NCI-H146 treated with DMSO at 0.1 percent for 48 hours (cell line): ENCODE measurements around the gene MRPL2.
A peak's percentile ranks its signal among the peaks of the same experiment; 100 is the strongest.
"Not testable (repeated sequence)": the region's sequence is repeated elsewhere in the genome, so short reads cannot be mapped to it uniquely, and the experiment has no call there.

Experiments used
- DNase-seq: peaks from one replicate; lab custom pipeline; 2025; ENCODE audit not compliant: unreplicated experiment; lab: John Stamatoyannopoulos, UW

The MRPL2 gene

DNA sequence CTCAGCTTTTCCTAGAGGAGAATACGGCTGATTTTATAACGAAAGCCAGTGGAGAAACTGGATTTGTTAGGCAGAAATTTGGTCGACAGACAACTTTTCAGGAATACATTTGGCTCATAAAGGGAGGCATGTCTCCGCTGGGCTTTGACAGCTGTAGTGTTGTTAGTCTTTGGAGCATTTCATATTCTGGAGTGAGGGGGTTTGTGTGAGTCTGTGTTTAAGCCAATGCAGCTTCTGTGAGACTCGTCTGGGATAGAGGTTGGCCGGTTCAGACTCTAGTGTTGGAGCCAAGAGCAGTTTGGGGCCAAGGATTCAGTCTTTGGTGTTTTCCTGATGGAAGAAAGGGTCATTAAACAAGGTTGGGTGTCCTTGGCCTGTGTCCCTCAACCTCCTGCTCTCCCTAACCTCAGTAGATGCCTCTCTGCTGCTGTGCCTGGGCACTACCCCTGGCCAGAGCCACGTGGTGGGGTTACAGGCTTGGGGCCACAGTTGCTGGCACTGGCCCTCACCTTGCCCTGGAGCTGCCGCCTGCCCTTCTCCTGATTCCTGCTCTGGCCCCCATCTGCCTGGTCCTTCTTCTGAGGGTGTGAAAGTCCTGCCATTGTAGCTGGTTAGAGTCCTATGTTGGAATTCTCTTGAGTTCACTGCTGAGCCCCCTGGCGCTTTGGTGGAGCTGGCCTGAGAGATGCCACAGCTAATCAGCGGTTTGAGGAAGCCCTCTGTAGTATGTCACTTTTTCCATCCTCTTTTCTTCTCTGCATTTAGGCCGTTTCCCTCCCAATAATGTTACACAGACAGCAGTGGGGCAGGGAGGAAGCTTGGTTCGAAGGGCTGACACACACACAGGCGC lies 23.8 kb upstream of the MRPL2 start:
- no peak for DNase-seq

DNA sequence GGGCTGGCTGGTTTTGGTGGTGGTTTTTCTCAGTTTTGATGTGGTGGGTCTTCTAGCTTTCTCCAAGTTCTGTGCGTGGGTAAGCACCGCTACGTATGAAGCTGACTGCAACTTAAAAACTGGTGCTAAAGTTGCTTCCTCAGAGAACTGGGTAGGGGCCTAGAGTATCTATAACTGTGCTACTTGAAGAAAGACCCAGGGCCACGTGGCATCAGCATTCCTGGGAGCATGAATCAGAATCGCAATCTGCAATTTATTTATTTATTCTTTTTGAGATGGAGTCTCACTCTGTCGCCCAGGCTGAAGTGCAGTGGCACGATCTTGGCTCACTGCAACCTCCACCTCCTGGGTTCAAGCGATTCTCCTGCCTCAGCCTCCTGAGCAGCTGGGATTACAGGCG lies 22.7 kb upstream of the MRPL2 start:
- DNase-seq = not testable (repeated sequence)

DNA sequence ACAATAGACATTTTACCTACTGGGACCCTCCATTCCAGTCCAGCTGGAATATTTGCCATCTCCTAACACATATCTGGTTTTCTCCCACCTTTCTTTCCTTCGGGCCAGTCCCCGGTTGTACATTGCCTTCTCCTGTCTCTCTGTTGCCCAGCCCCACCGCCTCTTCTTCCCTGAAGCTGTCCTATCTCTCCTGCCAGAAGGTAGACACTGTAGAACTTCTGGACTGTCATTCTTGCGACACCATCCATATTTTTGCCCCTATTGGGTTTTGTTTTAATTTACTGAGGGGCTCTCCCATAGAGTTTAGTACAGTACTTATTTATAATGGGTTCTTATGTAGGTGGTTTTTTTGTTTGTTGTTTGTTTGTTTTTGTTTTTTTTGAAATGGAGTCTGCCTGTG lies 21.8 kb upstream of the MRPL2 start:
- DNase-seq = no peak

DNA sequence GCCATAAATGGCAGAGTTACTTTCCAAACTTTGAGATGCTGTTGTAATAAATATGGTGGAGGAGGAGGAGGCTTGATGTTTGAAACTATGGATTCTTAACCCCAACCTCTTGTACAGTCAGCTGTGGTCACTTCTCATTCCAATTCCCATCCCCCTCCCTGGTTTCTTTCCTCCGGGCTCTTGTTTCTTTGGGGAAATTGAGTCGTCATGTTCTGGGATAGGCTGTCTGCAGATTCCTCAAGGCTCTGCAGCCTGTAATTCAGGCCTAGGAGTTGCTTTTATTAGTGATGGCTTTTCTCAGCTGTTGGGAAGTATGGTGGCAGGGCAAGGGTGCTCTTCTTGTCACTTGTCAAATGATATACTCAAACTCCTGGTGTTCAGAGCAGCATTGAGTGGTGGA lies 19.5 kb upstream of the MRPL2 start:
- no peak for DNase-seq

DNA sequence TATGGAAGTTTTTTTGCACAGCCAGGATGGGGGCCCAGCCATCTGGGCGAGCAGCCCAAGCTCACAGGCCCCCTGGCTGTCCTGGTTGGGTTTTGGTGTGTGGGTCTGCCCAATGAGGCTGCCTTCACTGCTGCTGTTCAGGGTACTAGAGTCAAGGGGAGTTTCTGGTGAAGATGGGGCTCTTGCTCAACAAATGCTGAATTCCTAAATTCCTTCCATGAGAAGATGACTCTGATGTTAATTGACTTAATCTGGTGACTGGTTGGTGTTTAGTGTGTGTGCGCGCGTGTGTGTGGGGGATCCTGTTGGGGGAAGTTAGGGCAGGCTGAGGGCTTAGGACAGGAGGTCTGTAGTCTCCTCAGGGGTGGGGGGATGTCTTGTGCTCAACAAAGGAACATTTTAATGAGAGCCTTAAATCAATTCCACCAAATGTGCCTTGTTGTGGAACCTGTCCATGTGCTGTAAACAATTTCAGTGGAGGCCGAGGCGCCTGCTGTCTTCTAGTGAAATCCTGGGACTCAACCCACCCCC lies 18.8 kb upstream of the MRPL2 start:
- DNase-seq = no peak

DNA sequence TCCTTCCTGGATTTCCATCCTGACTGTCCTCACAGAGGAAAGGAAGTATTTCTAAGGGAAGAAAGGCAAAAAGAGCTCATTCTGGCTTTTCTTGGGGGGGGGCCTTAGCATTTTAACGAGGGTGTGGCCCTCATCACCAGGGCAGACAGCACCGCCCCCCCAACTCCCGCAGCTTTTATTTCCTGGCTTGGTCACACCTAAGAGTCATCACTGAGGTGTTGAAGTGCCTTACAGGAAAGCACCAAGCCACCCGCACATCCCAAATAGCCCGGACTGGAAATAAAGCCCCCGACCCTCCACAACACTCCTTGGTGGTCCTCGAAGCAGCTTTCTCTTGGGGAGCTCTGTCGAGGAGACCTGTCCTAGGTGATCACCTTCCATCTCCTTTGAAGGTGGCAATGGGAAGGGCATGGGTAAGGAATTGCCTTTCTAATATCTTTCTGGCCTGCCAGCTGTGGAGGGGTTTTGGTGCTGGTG lies 18.1 kb upstream of the MRPL2 start:
- DNase-seq = no peak

DNA sequence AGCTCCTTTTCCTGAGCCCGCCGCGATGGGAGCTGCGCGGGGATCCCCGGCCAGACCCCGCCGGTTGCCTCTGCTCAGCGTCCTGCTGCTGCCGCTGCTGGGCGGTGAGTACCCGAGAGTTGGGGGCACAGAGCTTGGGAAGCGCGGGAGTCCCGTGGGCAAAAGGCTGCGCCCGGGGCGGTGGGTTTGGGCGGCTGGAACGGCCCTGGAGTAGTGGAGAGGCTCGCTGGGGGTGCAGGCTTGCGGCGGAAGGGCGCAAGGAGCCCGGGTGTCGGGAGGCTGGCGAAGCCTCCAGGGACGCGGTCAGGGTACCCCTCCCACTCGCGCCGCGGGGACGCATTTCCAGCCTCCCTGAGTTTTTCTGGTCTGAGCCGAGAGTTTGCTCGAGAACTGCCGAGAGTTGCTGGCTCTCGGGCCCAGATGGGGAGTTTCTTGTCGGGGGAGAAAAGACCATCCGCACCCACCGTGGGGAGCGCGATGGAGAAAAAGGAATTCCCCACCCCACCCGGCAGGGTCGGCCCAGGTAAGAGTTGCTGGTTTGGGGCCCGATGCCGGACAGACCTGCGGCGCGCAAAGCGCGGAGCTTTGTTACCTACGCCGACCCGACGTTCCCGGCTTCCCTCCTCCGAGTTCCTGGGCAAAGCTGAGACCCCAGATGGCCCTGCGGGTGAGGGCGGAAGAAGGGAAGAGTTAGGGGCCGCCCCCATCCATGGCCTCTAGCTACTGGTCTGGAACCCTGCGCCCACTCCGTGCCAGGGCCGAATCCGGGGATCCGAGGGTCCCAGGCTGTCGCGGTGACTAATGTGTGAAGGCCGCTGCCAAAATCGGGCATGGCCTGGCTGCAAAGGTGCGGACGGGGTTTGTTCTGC lies 17.5 kb upstream of the MRPL2 start:
- DNase-seq = peak; percentile 31

DNA sequence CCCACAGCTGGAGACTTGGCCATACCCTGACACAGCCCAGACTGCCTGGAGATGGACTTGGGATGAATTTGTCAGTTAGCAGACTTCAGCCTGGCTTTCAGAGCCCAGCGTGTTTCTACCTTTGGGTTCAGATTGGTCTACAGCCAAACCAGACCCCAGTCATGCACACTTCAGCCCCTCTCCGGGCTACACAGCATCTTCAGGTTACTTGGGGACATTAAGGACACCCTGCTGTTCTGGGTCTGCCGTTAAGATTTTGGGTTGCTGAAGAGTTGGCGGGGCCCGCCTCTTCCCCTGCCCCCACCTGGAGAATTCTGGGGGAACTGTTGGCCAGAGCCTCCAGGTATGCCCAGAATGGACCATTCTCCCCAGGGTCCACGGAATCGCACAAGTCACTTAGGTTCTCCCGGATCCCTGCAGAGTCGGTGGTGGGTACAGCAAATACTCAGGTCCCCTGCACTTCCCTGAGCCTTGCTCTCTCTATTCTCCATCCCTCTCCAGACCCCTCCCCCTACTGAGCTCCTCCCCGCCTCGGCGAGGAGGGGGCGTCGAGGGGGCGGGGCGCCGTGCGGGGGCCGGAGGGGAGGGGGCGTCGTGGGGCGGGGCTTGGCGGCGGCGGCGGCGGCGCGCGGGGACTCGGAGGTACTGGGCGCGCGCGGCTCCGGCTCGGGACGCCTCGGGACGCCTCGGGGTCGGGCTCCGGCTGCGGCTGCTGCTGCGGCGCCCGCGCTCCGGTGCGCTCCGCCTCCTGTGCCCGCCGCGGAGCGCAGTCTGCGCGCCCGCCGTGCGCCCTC lies 16.6 kb upstream of the MRPL2 start, which contains the start of gene PTK7:
Gene PTK7 (plus strand): TSS at position 645 of the 794 bp plus-strand sequence. CDS start 175 bp downstream, outside the sequence.
- DNase-seq = peak; percentile 87

DNA sequence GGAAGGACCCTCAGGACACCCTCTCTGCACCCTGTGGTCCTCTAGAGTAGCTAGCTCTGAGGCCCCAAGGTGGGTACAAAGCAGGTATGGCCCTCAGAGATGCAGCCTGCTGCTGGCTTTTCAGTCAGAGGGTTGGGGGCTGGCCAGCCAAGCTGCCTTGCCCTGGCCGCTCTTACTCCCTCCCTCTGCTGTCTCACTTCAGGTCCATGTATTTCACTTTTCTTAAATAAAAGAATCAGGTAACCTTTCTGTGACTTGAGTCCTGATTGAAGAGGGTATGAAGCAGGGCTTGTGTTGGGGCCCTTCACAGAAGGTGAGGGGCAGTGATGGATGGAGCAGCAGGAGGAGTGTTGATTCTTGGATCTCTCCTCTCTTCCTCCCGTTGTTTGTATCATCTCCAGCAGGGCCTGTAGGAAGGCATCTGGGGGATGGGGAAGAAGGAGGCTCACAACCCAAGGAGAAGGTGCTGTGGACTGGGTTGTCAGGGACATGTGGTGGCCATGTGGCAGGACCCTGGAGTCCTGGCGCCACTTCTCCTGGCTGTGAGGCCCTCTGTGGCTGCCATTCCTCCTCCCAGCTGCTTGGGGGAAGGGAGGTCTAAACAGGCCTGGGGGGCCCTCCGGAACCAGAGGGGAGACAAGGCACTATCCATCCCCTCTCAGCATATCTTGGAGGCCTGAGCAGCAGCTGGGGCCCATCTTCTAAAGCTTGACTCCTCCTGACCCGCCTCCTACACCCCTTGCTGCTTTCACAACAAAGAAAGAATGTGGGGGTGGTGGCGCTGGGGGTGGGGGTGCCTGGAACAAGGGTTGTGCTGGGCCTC lies 15.8 kb upstream of the MRPL2 start:
- DNase-seq = no peak

DNA sequence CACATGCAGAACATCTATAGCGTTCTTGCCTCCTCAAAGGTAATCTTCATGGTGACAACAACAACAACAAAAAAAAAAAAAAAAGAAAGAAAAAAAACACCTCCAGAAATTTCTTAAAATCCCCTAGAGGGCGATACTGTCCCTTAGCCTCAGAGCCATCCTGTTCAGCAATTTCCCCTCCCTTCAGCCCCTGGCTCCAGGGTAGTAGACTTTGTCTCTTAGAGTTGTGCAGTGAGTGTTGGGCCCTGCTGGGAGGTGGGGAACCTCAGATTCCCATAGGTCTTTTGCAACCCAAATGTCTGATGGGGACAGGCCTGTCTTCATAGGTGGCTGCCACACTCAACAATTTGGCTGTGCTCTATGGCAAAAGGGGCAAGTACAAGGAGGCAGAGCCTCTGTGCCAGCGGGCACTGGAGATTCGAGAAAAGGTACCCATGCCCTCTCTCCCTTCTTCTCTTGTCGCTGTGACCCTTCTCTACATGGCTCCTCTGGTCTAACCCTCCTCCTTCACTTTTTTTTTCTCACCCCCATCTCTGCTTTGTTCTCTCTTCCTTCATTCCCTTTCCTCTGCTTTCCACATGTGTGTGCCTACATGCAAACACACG lies 10.9 kb upstream of the MRPL2 start:
- DNase-seq = peak; percentile 44

DNA sequence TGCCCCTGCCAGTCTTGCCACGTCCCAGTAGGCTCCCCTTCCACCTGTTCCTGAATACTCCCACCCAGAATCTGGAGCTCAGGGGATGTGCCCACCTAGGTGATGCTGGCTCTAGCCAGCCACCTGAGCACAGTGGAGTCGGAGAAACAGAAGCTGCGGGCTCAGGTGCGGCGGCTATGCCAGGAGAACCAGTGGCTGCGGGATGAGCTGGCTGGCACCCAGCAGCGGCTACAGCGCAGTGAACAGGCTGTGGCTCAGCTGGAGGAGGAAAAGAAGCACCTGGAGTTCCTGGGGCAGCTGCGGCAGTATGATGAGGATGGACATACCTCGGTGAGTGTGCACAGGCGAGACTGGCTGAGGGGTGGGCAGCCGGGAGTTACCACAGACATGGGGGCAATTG lies 3.6 kb upstream of the MRPL2 start:
- no peak for DNase-seq

DNA sequence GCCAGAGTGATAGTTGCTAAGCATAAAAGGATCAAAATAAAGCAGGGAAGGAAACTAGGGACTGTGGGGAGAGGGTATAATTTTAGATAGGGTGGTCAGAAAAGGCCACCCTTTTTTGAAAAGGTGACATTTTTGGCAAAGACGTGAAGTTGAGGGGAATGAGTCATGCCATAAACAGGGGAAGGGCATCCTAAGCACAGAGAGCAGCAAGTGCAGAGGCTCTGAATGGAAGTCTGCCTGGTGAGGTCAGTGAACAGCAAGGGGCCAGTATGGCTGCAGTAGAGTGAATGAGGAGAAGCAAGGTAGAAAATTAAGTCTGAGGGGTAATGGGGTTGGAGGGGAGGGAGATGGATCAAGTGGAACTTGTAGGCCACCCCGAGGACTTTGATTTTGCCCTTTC lies 2.6 kb upstream of the MRPL2 start:
- DNase-seq = no peak

DNA sequence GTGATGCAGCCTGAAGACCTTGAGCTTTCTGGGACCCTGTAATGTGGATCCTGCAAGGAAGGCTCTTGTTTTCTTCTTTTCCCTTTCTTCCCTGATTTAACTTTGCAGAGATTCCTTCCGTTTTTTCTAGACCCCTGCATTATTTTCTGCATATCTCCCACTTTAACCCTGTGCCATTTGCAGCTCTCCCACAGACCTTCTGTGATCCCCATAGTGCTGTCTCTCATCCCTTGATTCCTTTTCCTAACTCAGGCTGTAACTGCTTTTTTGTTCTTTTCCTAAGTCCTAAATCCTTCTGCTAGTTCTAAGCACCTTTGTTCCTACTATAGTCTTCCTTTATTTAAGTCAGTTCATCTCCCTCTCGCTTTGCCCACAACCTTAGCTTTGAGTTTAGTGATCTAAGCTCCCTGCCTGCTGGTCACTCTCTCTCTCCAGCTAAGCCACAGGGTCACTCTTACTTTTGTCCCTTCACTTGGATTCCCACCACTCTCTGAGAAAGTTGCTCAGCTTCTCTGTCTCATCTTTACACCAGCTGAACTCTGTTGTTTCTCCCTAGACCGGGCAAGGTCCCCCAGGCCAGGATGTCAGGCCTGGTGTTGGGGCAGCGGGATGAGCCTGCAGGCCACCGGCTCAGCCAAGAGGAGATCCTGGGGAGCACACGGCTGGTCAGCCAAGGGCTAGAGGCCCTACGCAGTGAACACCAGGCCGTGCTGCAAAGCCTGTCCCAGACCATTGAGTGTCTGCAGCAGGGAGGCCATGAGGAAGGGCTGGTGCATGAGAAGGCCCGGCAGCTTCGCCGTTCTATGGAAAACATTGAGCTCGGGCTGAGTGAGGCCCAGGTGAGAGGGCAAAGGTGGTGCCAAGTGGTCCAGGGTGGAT lies 1.8 kb upstream of the MRPL2 start:
- DNase-seq = no peak

DNA sequence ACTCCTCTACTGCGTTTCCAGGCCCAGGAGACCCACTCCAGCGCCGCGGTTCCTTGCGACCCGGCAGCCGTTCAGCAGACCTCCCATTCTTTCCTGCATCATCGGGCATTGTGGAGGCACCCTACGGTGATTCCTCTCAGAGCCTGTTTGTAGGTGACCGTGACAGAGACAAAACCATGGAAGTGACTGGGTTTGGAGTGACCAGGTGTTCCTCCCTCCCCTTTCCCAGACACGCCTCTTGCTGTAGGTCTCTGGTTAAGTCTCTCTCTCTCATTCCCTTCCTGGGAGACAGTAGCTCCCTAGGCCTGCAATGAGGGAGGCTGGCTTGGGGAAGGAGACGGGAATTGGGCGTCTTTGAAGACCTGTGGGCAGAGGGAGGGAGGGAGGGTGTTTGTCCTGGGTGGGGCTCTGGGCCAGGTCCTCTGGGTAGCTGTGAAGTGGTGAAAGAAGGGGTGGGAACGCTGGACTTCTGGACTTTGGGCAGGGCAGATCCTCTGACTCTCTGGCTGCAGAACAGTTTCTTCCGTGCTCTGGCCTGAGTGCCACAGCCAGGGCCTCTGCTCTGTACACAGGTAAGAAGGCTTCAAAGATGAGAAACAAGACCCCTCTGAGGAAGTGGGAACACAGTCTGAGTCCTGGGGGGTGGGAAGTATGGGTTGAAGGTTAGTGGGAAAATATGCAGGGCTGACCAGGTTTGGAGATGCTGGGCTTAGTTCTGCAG lies 960 bp upstream of the MRPL2 start:
- peak; percentile 65 for DNase-seq

DNA sequence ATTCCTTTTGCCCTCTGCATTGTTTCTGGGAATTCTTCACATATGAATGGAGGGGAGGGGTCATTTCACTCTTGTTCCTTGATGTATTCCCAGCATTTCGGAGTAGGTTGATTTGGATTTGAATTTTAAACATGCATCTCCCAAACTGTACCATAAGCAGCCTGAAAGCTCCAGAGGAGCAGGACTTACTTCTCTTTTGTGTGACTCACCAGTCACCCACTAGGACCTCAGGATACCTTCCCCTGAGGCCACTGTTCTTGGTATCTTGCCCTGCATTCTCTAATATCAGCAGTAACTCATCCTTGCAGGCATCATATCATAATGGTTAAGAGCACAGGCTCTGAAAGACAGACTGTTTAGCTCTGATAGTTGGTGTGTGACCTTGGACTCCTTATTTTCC lies 703 bp downstream of the MRPL2 start:
- no peak for DNase-seq

DNA sequence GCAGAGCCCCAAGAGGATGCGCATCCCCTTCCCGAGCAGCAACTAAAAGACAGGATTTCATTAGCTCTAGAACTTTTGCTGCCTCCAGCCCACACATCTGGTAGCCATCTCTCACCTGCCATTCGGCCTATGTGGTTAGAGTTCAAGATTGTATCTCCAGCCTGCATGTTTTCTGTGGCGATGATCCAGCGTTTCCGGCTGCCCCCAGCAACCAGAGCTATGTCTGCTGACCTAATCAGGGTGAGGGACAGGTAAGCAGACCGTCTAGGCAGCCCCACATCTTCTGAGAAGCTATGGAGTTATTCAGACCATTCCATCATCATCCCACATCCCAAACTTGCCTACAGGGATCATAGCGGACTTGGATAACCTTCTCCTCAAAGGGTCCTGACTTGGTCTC lies 3.3 kb downstream of the MRPL2 start:
- DNase-seq = no peak

DNA sequence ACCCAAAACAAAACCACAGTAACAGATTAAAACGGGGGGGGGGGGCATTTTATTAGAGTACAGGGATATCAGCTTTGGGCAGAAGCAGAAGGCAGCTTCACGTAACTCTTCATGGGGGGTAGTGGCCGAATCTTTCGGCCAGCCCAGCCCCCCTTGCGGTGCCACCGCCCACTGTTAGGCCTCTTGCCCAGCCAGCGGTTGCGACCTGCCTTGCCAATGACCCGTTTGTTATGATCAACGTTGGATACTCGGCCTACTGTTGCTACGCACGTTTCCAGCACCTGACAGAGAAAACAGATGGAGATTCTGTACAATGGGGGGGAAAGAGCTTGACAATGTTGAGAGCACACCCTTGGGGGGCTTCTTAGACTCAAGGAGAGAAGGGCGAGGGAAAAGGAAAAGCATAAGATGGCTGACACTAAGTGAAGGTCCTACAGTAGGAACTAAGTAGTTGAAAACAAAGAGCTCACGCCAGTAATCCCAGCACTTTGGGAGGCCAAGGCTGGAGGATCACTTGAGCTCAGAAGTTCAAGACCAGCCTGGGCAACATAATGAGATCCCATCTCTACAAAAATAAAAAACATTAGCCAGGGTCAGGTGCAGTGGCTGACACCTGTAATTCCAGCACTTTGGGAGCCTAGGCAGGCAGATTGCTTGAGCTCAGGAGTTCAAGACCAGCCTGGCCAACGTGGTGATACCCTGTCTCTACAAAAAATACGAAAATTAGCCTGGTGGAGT lies 4.9 kb downstream of the MRPL2 start:
- no peak for DNase-seq
